ENCODE data around the gene TMED1.
A peak's percentile ranks its signal among the peaks of the same experiment; 100 is the strongest.

DNA sequence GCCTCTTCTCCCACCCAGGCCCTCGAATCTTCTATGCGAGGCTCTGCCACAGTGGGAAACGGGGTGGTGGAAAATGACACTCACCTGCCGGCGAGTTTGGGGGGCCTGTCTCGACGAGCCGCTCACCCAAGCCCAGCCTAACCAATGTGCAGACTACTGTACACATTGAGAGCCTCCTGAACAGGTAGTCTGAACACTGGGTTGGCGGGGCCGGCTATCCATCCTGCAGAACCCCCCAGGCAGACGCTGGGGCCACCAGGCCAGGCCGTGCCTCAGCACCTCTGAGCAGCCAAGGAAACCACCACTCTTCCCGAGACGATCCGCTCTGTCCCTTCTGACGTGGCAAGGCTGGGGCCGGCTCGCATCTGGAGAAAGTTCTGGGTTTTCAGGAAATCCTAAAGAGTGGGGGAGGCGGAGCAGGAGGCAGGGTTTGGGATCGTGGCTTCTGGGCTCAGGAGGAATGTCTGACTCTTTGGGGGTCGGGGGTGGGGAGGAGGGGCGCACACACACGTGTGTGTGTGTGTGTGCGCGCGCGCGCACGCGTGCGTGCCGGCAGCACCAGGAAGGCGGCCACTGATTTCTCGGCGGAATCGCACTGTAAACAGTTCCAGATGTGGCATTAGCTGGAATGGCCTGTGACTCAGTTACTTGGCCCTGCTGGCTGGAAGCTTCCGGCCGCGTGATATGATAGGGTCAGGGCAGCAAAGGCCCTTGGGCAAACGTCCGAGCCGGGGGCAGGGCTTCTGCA is 18.5 kb downstream of the TMED1 start:
- TF ChIP-seq POLR2AphosphoS5 (IDR thresholded peaks at IDR 0.05) (peak in 2 of 3 donors; percentile 50 to 61), CTCF (IDR thresholded peaks at IDR 0.05 in 8 of 11, conservative IDR thresholded peaks at IDR 0.05 in 3 of 11) (no peak)
